ENCODE data around the gene DUS4L.

DUS4L gene

GRCh38 chr7:107594961-107595737, 31.4 kb downstream of the DUS4L start:
- H3K36me3 ChIP-seq (ENCODE audit: control insufficient read depth in 2 of 2, insufficient read depth in 2 of 2, low read length in 2 of 2), result peaks cover 13 to 20% of the 10 kb centered on the region in 2 donors
- no peak overlapping the region for H3K9ac ChIP-seq (ENCODE audit: low read depth in 1 of 2, low read length in 2 of 2)

GRCh38 chr7:107596881-107597581, 33.3 kb downstream of the DUS4L start:
- Histone ChIP-seq H3K27me3 (ENCODE audit: control insufficient read depth in 2 of 2, insufficient read depth in 2 of 2, low read length in 2 of 2) (no peaks in the 10 kb centered on the region), H3K4me1 (ENCODE audit: control insufficient read depth in 2 of 2, insufficient read depth in 2 of 2, low read length in 2 of 2) (no peaks in the 10 kb centered on the region), H3K36me3 (ENCODE audit: control insufficient read depth in 2 of 2, insufficient read depth in 2 of 2, low read length in 2 of 2) (peaks cover 22 to 26% of the 10 kb centered on the region in 2 donors), H3K9me3 (ENCODE audit: control insufficient read depth in 2 of 2, low read length in 2 of 2) (no peaks in the 10 kb centered on the region), H3K9ac (ENCODE audit: low read depth in 1 of 2, low read length in 2 of 2) (no peak overlapping the region), H3K27ac (ENCODE audit: low read depth in 2 of 2, low read length in 2 of 2) (no peak overlapping the region), H3K4me3 (ENCODE audit: low read length in 2 of 2) (no peak overlapping the region)

More at GRCh38 chr7:107594961-107595737, 31.4 kb downstream of the DUS4L start:
- no peaks in the 10 kb centered on the region for H3K9me3 ChIP-seq (ENCODE audit: control insufficient read depth in 2 of 2, low read length in 2 of 2)
- H3K27ac ChIP-seq (ENCODE audit: low read depth in 2 of 2, low read length in 2 of 2), result no peak overlapping the region
- no peak overlapping the region for H3K4me3 ChIP-seq (ENCODE audit: low read length in 2 of 2)
- no peaks in the 10 kb centered on the region for H3K27me3 ChIP-seq (ENCODE audit: control insufficient read depth in 2 of 2, insufficient read depth in 2 of 2, low read length in 2 of 2)
- no peaks in the 10 kb centered on the region for H3K4me1 ChIP-seq (ENCODE audit: control insufficient read depth in 2 of 2, insufficient read depth in 2 of 2, low read length in 2 of 2)

GRCh38 chr7:107597582-107597916, 33.8 kb downstream of the DUS4L start:
- Histone ChIP-seq H3K27ac (ENCODE audit: low read depth in 2 of 2, low read length in 2 of 2) (no peak overlapping the region), H3K27me3 (ENCODE audit: control insufficient read depth in 2 of 2, insufficient read depth in 2 of 2, low read length in 2 of 2) (no peaks in the 10 kb centered on the region), H3K4me1 (ENCODE audit: control insufficient read depth in 2 of 2, insufficient read depth in 2 of 2, low read length in 2 of 2) (no peaks in the 10 kb centered on the region), H3K36me3 (ENCODE audit: control insufficient read depth in 2 of 2, insufficient read depth in 2 of 2, low read length in 2 of 2) (peaks cover 23 to 25% of the 10 kb centered on the region in 2 donors), H3K9ac (ENCODE audit: low read depth in 1 of 2, low read length in 2 of 2) (no peak overlapping the region), H3K9me3 (ENCODE audit: control insufficient read depth in 2 of 2, low read length in 2 of 2) (no peaks in the 10 kb centered on the region), H3K4me3 (ENCODE audit: low read length in 2 of 2) (no peak overlapping the region)

GRCh38 chr7:107597953-107598352, 34.2 kb downstream of the DUS4L start:
- no peak overlapping the region for H3K27ac ChIP-seq (ENCODE audit: low read depth in 2 of 2, low read length in 2 of 2)
- no peak overlapping the region for H3K4me3 ChIP-seq (ENCODE audit: low read length in 2 of 2)
- H3K9ac ChIP-seq (ENCODE audit: low read depth in 1 of 2, low read length in 2 of 2), result no peak overlapping the region
- H3K36me3 ChIP-seq (ENCODE audit: control insufficient read depth in 2 of 2, insufficient read depth in 2 of 2, low read length in 2 of 2), result peaks cover 22 to 25% of the 10 kb centered on the region in 2 donors
- H3K4me1 ChIP-seq (ENCODE audit: control insufficient read depth in 2 of 2, insufficient read depth in 2 of 2, low read length in 2 of 2), result no peaks in the 10 kb centered on the region
- H3K9me3 ChIP-seq (ENCODE audit: control insufficient read depth in 2 of 2, low read length in 2 of 2), result no peaks in the 10 kb centered on the region
- H3K27me3 ChIP-seq (ENCODE audit: control insufficient read depth in 2 of 2, insufficient read depth in 2 of 2, low read length in 2 of 2), result no peaks in the 10 kb centered on the region

GRCh38 chr7:107599262-107599661, 35.5 kb downstream of the DUS4L start:
- no peak overlapping the region for H3K9ac ChIP-seq (ENCODE audit: low read depth in 1 of 2, low read length in 2 of 2)
- H3K4me3 ChIP-seq (ENCODE audit: low read length in 2 of 2), result no peak overlapping the region
- peaks cover 19 to 25% of the 10 kb centered on the region in 2 donors for H3K36me3 ChIP-seq (ENCODE audit: control insufficient read depth in 2 of 2, insufficient read depth in 2 of 2, low read length in 2 of 2)

GRCh38 chr7:107600816-107601215, 37.0 kb downstream of the DUS4L start:
- peaks cover 6 to 19% of the 10 kb centered on the region in 2 donors for H3K36me3 ChIP-seq (ENCODE audit: control insufficient read depth in 2 of 2, insufficient read depth in 2 of 2, low read length in 2 of 2)
- H3K27ac ChIP-seq (ENCODE audit: low read depth in 2 of 2, low read length in 2 of 2), result no peak overlapping the region
- H3K4me1 ChIP-seq (ENCODE audit: control insufficient read depth in 2 of 2, insufficient read depth in 2 of 2, low read length in 2 of 2), result no peaks in the 10 kb centered on the region
- H3K9ac ChIP-seq (ENCODE audit: low read depth in 1 of 2, low read length in 2 of 2), result no peak overlapping the region
- H3K27me3 ChIP-seq (ENCODE audit: control insufficient read depth in 2 of 2, insufficient read depth in 2 of 2, low read length in 2 of 2), result no peaks in the 10 kb centered on the region
- no peaks in the 10 kb centered on the region for H3K9me3 ChIP-seq (ENCODE audit: control insufficient read depth in 2 of 2, low read length in 2 of 2)
- H3K4me3 ChIP-seq (ENCODE audit: low read length in 2 of 2), result no peak overlapping the region

More at GRCh38 chr7:107599262-107599661, 35.5 kb downstream of the DUS4L start:
- H3K27me3 ChIP-seq (ENCODE audit: control insufficient read depth in 2 of 2, insufficient read depth in 2 of 2, low read length in 2 of 2), result no peaks in the 10 kb centered on the region
- no peaks in the 10 kb centered on the region for H3K9me3 ChIP-seq (ENCODE audit: control insufficient read depth in 2 of 2, low read length in 2 of 2)
- no peak overlapping the region for H3K27ac ChIP-seq (ENCODE audit: low read depth in 2 of 2, low read length in 2 of 2)
- no peaks in the 10 kb centered on the region for H3K4me1 ChIP-seq (ENCODE audit: control insufficient read depth in 2 of 2, insufficient read depth in 2 of 2, low read length in 2 of 2)

GRCh38 chr7:107605218-107605815, 41.5 kb downstream of the DUS4L start:
- Histone ChIP-seq H3K9ac (ENCODE audit: low read depth in 1 of 2, low read length in 2 of 2) (no peak overlapping the region), H3K27me3 (ENCODE audit: control insufficient read depth in 2 of 2, insufficient read depth in 2 of 2, low read length in 2 of 2) (no peaks in the 10 kb centered on the region), H3K4me1 (ENCODE audit: control insufficient read depth in 2 of 2, insufficient read depth in 2 of 2, low read length in 2 of 2) (no peaks in the 10 kb centered on the region), H3K27ac (ENCODE audit: low read depth in 2 of 2, low read length in 2 of 2) (no peak overlapping the region), H3K36me3 (ENCODE audit: control insufficient read depth in 2 of 2, insufficient read depth in 2 of 2, low read length in 2 of 2) (peaks cover 6 to 20% of the 10 kb centered on the region in 2 donors), H3K9me3 (ENCODE audit: control insufficient read depth in 2 of 2, low read length in 2 of 2) (no peaks in the 10 kb centered on the region), H3K4me3 (ENCODE audit: low read length in 2 of 2) (no peak overlapping the region)

GRCh38 chr7:107606303-107606702, 42.5 kb downstream of the DUS4L start:
- Histone ChIP-seq H3K4me1 (ENCODE audit: control insufficient read depth in 2 of 2, insufficient read depth in 2 of 2, low read length in 2 of 2) (no peaks in the 10 kb centered on the region), H3K27ac (ENCODE audit: low read depth in 2 of 2, low read length in 2 of 2) (no peak overlapping the region), H3K36me3 (ENCODE audit: control insufficient read depth in 2 of 2, insufficient read depth in 2 of 2, low read length in 2 of 2) (peaks cover 0 to 15% of the 10 kb centered on the region in 2 donors), H3K27me3 (ENCODE audit: control insufficient read depth in 2 of 2, insufficient read depth in 2 of 2, low read length in 2 of 2) (no peaks in the 10 kb centered on the region), H3K9me3 (ENCODE audit: control insufficient read depth in 2 of 2, low read length in 2 of 2) (no peaks in the 10 kb centered on the region), H3K9ac (ENCODE audit: low read depth in 1 of 2, low read length in 2 of 2) (no peak overlapping the region), H3K4me3 (ENCODE audit: low read length in 2 of 2) (no peak overlapping the region)

GRCh38 chr7:107609811-107610261, 46.1 kb downstream of the DUS4L start:
- H3K36me3 ChIP-seq (ENCODE audit: control insufficient read depth in 2 of 2, insufficient read depth in 2 of 2, low read length in 2 of 2), result peaks cover 10 to 13% of the 10 kb centered on the region in 2 donors
- no peaks in the 10 kb centered on the region for H3K4me1 ChIP-seq (ENCODE audit: control insufficient read depth in 2 of 2, insufficient read depth in 2 of 2, low read length in 2 of 2)
- H3K9ac ChIP-seq (ENCODE audit: low read depth in 1 of 2, low read length in 2 of 2), result no peak overlapping the region
- no peaks in the 10 kb centered on the region for H3K9me3 ChIP-seq (ENCODE audit: control insufficient read depth in 2 of 2, low read length in 2 of 2)
- H3K27me3 ChIP-seq (ENCODE audit: control insufficient read depth in 2 of 2, insufficient read depth in 2 of 2, low read length in 2 of 2), result no peaks in the 10 kb centered on the region
- no peak overlapping the region for H3K4me3 ChIP-seq (ENCODE audit: low read length in 2 of 2)
- no peak overlapping the region for H3K27ac ChIP-seq (ENCODE audit: low read depth in 2 of 2, low read length in 2 of 2)

- Histone ChIP-seq H3K36me3 (ENCODE audit: control insufficient read depth in 2 of 2, insufficient read depth in 2 of 2, low read length in 2 of 2) (peaks cover 6 to 14% of the 10 kb centered on the region in 2 donors), H3K27ac (ENCODE audit: low read depth in 2 of 2, low read length in 2 of 2) (no peak overlapping the region), H3K4me1 (ENCODE audit: control insufficient read depth in 2 of 2, insufficient read depth in 2 of 2, low read length in 2 of 2) (no peaks in the 10 kb centered on the region)
These were observed 46.6 kb downstream of the DUS4L start for GRCh38 chr7:107610323-107610722.

More at GRCh38 chr7:107610323-107610722, 46.6 kb downstream of the DUS4L start:
- Histone ChIP-seq H3K27me3 (ENCODE audit: control insufficient read depth in 2 of 2, insufficient read depth in 2 of 2, low read length in 2 of 2) (no peaks in the 10 kb centered on the region), H3K9me3 (ENCODE audit: control insufficient read depth in 2 of 2, low read length in 2 of 2) (no peaks in the 10 kb centered on the region), H3K9ac (ENCODE audit: low read depth in 1 of 2, low read length in 2 of 2) (no peak overlapping the region), H3K4me3 (ENCODE audit: low read length in 2 of 2) (no peak overlapping the region)
